A673 (cell line): ENCODE data around the gene FGGY. TPM values are rescaled to one million over a fixed set of nuclear protein-coding genes. Genes with fewer than 3 reads are reported as not detected.
"Not testable (repeated sequence)": the region's sequence is repeated elsewhere in the genome, so short reads cannot be mapped to it uniquely, and the experiment has no call there.

Experiments used
- BruUV-seq: library from RNA; stranded (reverse); fragments of 400-500 nt; replicated peaks from 2 replicates; lab custom pipeline; 2021; lab: Mats Ljungman, UMichigan
- CTCF ChIA-PET: fragments of 300-600 bp; sonication (Branson Sonifier 250); formaldehyde crosslinking; loops from one replicate; lab custom pipeline; 2022; ENCODE audit warnings: antibody characterized with exemption; lab: Charles Lee
- POLR2A ChIA-PET: fragments of 300-600 bp; sonication (Branson Sonifier 250); formaldehyde crosslinking; loops from one replicate; lab custom pipeline; 2022; ENCODE audit warnings: antibody characterized with exemption; ENCODE audit not compliant: low non-redundant PET; lab: Charles Lee
- DNase-seq: peaks from one replicate; pipeline ENCODE4 v3.0.0-alpha.2; 2015; ENCODE audit warnings: low spot score
- H3K27ac ChIP-seq: fragments of 200-600 bp; sonication (generic); 2 replicates; pipeline ENCODE4 v1.5.1; 2016; ENCODE audit warnings: mixed run types, low read depth, mild to moderate bottlenecking, mixed read lengths, antibody characterized with exemption, low read length; ENCODE audit not compliant: poor library complexity, severe bottlenecking
- H3K27me3 ChIP-seq: fragments of 200-600 bp; sonication (generic); replicated peaks from 2 replicates; pipeline ENCODE4 v1.6.1; 2017; ENCODE audit warnings: mixed run types, low read depth, mild to moderate bottlenecking, mixed read lengths, antibody characterized with exemption, low read length; ENCODE audit not compliant: insufficient read depth, poor library complexity
- H3K36me3 ChIP-seq: fragments of 200-600 bp; sonication (generic); 2 replicates; pipeline ENCODE4 v1.6.1; 2016; ENCODE audit warnings: mixed run types, mild to moderate bottlenecking, mixed read lengths, antibody characterized with exemption, low read length; ENCODE audit not compliant: insufficient read depth, poor library complexity, severe bottlenecking
- H3K4me1 ChIP-seq: fragments of 200-600 bp; sonication (generic); 2 replicates; pipeline ENCODE4 v1.6.1; 2017; ENCODE audit warnings: mixed run types, mild to moderate bottlenecking, mixed read lengths, antibody characterized with exemption, low read length; ENCODE audit not compliant: insufficient read depth, poor library complexity, severe bottlenecking
- H3K4me3 ChIP-seq: fragments of 200-600 bp; sonication (generic); 2 replicates; pipeline ENCODE4 v1.5.1; 2016; ENCODE audit warnings: low read depth, mixed run types, mild to moderate bottlenecking, mixed read lengths, low read length; ENCODE audit not compliant: poor library complexity, severe bottlenecking
- H3K9me3 ChIP-seq: fragments of 200-600 bp; sonication (generic); 2 replicates; pipeline ENCODE4 v1.6.1; 2016; ENCODE audit warnings: mixed run types, low read depth, mild to moderate bottlenecking, mixed read lengths, antibody characterized with exemption, low read length; ENCODE audit not compliant: poor library complexity, severe bottlenecking
- CTCF ChIP-seq: fragments of 300-800, 200-600 bp; sonication (generic); conservative IDR thresholded peaks from 2 replicates; pipeline ENCODE4 v1.5.1; 2017; ENCODE audit warnings: low read depth, mild to moderate bottlenecking, antibody characterized with exemption, low read length, moderate library complexity, mixed read lengths
- EZH2 ChIP-seq: fragments of 200-600 bp; sonication (generic); IDR thresholded peaks from 2 replicates; pipeline ENCODE4 v1.6.1; 2017; ENCODE audit warnings: borderline replicate concordance, low read depth, mild to moderate bottlenecking, mixed read lengths, antibody characterized with exemption, low read length; ENCODE audit not compliant: poor library complexity, severe bottlenecking
- intact Hi-C: fragments of 100-400 bp; cut with micrococcal nuclease; formaldehyde crosslinking; loops from one replicate; pipeline ENCODE4 v1.10.0; 2022; ENCODE audit not compliant: unreplicated experiment
- total RNA-seq: library from RNA; stranded (reverse); gene quantifications from 2 replicates; pipeline ENCODE4 v1.2.3, GENCODE V29; 2021

Gene FGGY
- total RNA-seq, 1 experiment from 2014 or later = 2.6 TPM

GRCh38 chr1:59579222-59579621 is 282.3 kb downstream of the FGGY start:
- DNase-seq = no peak
- no TSS peak for BruUV-seq
- H3K27ac ChIP-seq = no peak overlapping the region
- ChIA-PET POLR2A (no interaction called here), CTCF (no interaction called here)
- peaks cover under 1% of the 10 kb centered on the region for H3K9me3 ChIP-seq
- H3K4me1 ChIP-seq = no peaks in the 10 kb centered on the region
- peaks cover 5% of the 10 kb centered on the region for H3K27me3 ChIP-seq
- no peaks in the 10 kb centered on the region for H3K36me3 ChIP-seq
- H3K4me3 ChIP-seq = no peak overlapping the region
- intact Hi-C loops = no loop called here
- TF ChIP-seq EZH2 (no peak), CTCF (no peak)

GRCh38 chr1:59580257-59580656 is 283.4 kb downstream of the FGGY start:
- intact Hi-C loops = no loop called here
- CTCF ChIA-PET = no interaction called here

GRCh38 chr1:59592410-59592809 is 295.5 kb downstream of the FGGY start:
- POLR2A ChIA-PET, BruUV-seq, H3K9me3 ChIP-seq, CTCF ChIA-PET, H3K36me3 ChIP-seq, intact Hi-C loops, H3K4me1 ChIP-seq, H3K27ac ChIP-seq, DNase-seq, H3K4me3 ChIP-seq, H3K27me3 ChIP-seq: not testable (repeated sequence)

More at GRCh38 chr1:59580257-59580656, 283.4 kb downstream of the FGGY start:
- TF ChIP-seq EZH2 = no peak
- TF ChIP-seq CTCF = no peak
- H3K36me3 ChIP-seq = no peaks in the 10 kb centered on the region
- no peaks in the 10 kb centered on the region for H3K9me3 ChIP-seq
- no peak for DNase-seq
- H3K4me3 ChIP-seq = no peak overlapping the region
- POLR2A ChIA-PET = no interaction called here
- peaks cover 5% of the 10 kb centered on the region for H3K27me3 ChIP-seq
- no peaks in the 10 kb centered on the region for H3K4me1 ChIP-seq
- no peak overlapping the region for H3K27ac ChIP-seq
- BruUV-seq = no TSS peak

DNA sequence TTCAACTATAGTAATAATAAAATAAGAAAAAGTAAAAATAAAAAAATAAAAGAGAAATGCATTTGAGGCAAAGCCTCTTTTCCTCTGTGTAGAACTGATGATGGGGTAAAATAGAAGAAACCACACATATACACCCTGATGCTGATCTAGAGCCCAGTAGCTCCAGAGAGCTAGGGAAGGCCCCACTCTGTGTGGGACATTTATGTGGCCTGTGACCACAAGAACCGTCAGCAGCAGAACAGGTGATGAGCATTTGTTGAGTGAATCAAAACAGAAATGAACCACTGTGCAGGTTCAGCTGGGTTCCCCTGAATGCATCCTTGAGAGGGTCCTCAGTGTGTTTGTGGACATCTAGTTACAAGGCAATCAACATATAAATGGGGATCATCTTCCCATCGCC is 296.0 kb downstream of the FGGY start:
- DNase-seq = no peak
- no peaks in the 10 kb centered on the region for H3K27me3 ChIP-seq
- H3K9me3 ChIP-seq = no peaks in the 10 kb centered on the region
- no peak for TF ChIP-seq CTCF
- no peak for TF ChIP-seq EZH2
- H3K4me1 ChIP-seq = no peaks in the 10 kb centered on the region
- H3K36me3 ChIP-seq = no peaks in the 10 kb centered on the region
- no TSS peak for BruUV-seq
- CTCF ChIA-PET = no interaction called here
- H3K4me3 ChIP-seq = no peak overlapping the region
- intact Hi-C loops = no loop called here
- no peak overlapping the region for H3K27ac ChIP-seq
- POLR2A ChIA-PET = no interaction called here
